ENCODE results near the gene WDR5.

WDR5 gene

GRCh38 chr9:134165357-134166315, 29.8 kb downstream of the WDR5 start:
- no peak for DNase-seq (ENCODE audit: extremely low spot score)
- ChIA-PET CTCF (no interaction called here), POLR2A (interaction anchor here (1.3 to 1.7 kb wide), 2 partner anchors 30 to 267 kb away, joined by 5 to 15 read pairs; partner anchors contain the start of gene WDR5)

GRCh38 chr9:134166374-134166773, 30.5 kb downstream of the WDR5 start:
- ChIA-PET POLR2A (no interaction called here), CTCF (no interaction called here)
- no peak for TF ChIP-seq ELF4 (IDR thresholded peaks at IDR 0.05)
- TF ChIP-seq SP1 (IDR thresholded peaks at IDR 0.05), result no peak
- no peak for TF ChIP-seq TARDBP (IDR thresholded peaks at IDR 0.05)
- TF ChIP-seq LEF1 (IDR thresholded peaks at IDR 0.05; ENCODE audit: borderline replicate concordance), result no peak
- no peak for TF ChIP-seq NFRKB (IDR thresholded peaks at IDR 0.05)
- TF ChIP-seq ARNT (IDR thresholded peaks at IDR 0.05), result no peak
- no peak for TF ChIP-seq SUZ12 (IDR thresholded peaks at IDR 0.05)
- TF ChIP-seq FOXM1 (IDR thresholded peaks at IDR 0.05; ENCODE audit: borderline replicate concordance), result no peak
- DNase-seq (ENCODE audit: extremely low spot score), result no peak

More at GRCh38 chr9:134165357-134166315, 29.8 kb downstream of the WDR5 start:
- no peak for TF ChIP-seq FOXA1 (IDR thresholded peaks at IDR 0.05)

- no peak for DNase-seq (ENCODE audit: extremely low spot score)
- ChIA-PET POLR2A (no interaction called here), CTCF (interaction anchor here (0.7 kb wide), 1 partner anchor 488 kb away, joined by 7 read pairs; no protein-coding TSS in a partner anchor)
- TF ChIP-seq FOXM1 (IDR thresholded peaks at IDR 0.05; ENCODE audit: borderline replicate concordance) (no peak), ARNT (IDR thresholded peaks at IDR 0.05) (no peak), CTBP1 (IDR thresholded peaks at IDR 0.05; ENCODE audit: borderline replicate concordance) (no peak), LEF1 (IDR thresholded peaks at IDR 0.05; ENCODE audit: borderline replicate concordance) (no peak), FOXA1 (IDR thresholded peaks at IDR 0.05) (no peak), SUZ12 (IDR thresholded peaks at IDR 0.05) (no peak), HDGF (IDR thresholded peaks at IDR 0.05; ENCODE audit: borderline replicate concordance) (no peak)
These were observed 31.6 kb downstream of the WDR5 start for GRCh38 chr9:134167530-134167931.

- CTCF ChIA-PET, result interaction anchor here (0.6 kb wide), 1 partner anchor 275 kb away, joined by 3 read pairs; no protein-coding TSS in a partner anchor
- POLR2A ChIA-PET, result no interaction called here
- TF ChIP-seq LEF1 (IDR thresholded peaks at IDR 0.05; ENCODE audit: borderline replicate concordance) (no peak), TARDBP (IDR thresholded peaks at IDR 0.05) (no peak), CTBP1 (IDR thresholded peaks at IDR 0.05; ENCODE audit: borderline replicate concordance) (no peak), FOXK2 (IDR thresholded peaks at IDR 0.05) (no peak), ZNF384 (IDR thresholded peaks at IDR 0.05) (no peak), HDGF (IDR thresholded peaks at IDR 0.05; ENCODE audit: borderline replicate concordance) (no peak), L3MBTL2 (conservative IDR thresholded peaks at IDR 0.05) (no peak)
- DNase-seq (ENCODE audit: extremely low spot score), result no peak
These were observed 33.1 kb downstream of the WDR5 start for GRCh38 chr9:134168757-134169550.

- ChIA-PET CTCF (no interaction called here), POLR2A (no interaction called here)
- no peak for TF ChIP-seq PKNOX1 (IDR thresholded peaks at IDR 0.05)
- no peak for TF ChIP-seq LEF1 (IDR thresholded peaks at IDR 0.05; ENCODE audit: borderline replicate concordance)
- TF ChIP-seq SUZ12 (IDR thresholded peaks at IDR 0.05), result no peak
- TF ChIP-seq ELF4 (IDR thresholded peaks at IDR 0.05), result no peak
- no peak for TF ChIP-seq ARNT (IDR thresholded peaks at IDR 0.05)
- TF ChIP-seq BHLHE40 (IDR thresholded peaks at IDR 0.05; ENCODE audit: borderline replicate concordance), result no peak
- no peak for TF ChIP-seq CTBP1 (IDR thresholded peaks at IDR 0.05; ENCODE audit: borderline replicate concordance)
- TF ChIP-seq FOXK2 (IDR thresholded peaks at IDR 0.05), result no peak
- no peak for DNase-seq (ENCODE audit: extremely low spot score)
These were observed 34.0 kb downstream of the WDR5 start for GRCh38 chr9:134169724-134170401.

GRCh38 chr9:134170532-134171315, 34.8 kb downstream of the WDR5 start:
- ChIA-PET POLR2A (no interaction called here), CTCF (interaction anchor here (0.7 to 1.4 kb wide), 4 partner anchors 9 to 272 kb away, joined by 3 to 11 read pairs (median 4); no protein-coding TSS in a partner anchor)
- DNase-seq (ENCODE audit: extremely low spot score), result no peak
- TF ChIP-seq FOXA1 (IDR thresholded peaks at IDR 0.05) (no peak), HDGF (IDR thresholded peaks at IDR 0.05; ENCODE audit: borderline replicate concordance) (no peak), ZNF384 (IDR thresholded peaks at IDR 0.05) (no peak), SP1 (IDR thresholded peaks at IDR 0.05) (no peak), NFRKB (IDR thresholded peaks at IDR 0.05) (no peak), L3MBTL2 (conservative IDR thresholded peaks at IDR 0.05) (no peak), FOXK2 (IDR thresholded peaks at IDR 0.05) (no peak), PKNOX1 (IDR thresholded peaks at IDR 0.05) (no peak), FOXM1 (IDR thresholded peaks at IDR 0.05; ENCODE audit: borderline replicate concordance) (no peak), SUZ12 (IDR thresholded peaks at IDR 0.05) (no peak), CTBP1 (IDR thresholded peaks at IDR 0.05; ENCODE audit: borderline replicate concordance) (no peak), BHLHE40 (IDR thresholded peaks at IDR 0.05; ENCODE audit: borderline replicate concordance) (no peak), LEF1 (IDR thresholded peaks at IDR 0.05; ENCODE audit: borderline replicate concordance) (no peak), ELF4 (IDR thresholded peaks at IDR 0.05) (no peak), TARDBP (IDR thresholded peaks at IDR 0.05) (no peak), ARNT (IDR thresholded peaks at IDR 0.05) (no peak)

Measured in HEK293T (cell line).